ENCODE results near the gene GFRA1.

GRCh38 chr10:116168329-116168728 is 104.7 kb downstream of the GFRA1 start:
- no peak for TF ChIP-seq EZH2phosphoT487 (IDR thresholded peaks at IDR 0.05)
- no peak for TF ChIP-seq CTCF (IDR thresholded peaks at IDR 0.05)
- no peak for TF ChIP-seq EZH2 (IDR thresholded peaks at IDR 0.05)
